ENCODE data around the gene LILRA6. TPM values are rescaled to one million over a fixed set of nuclear protein-coding genes. Genes with fewer than 3 reads are reported as not detected.
"Not testable (repeated sequence)": the region's sequence is repeated elsewhere in the genome, so short reads cannot be mapped to it uniquely, and the experiment has no call there.

LILRA6 gene
- total RNA-seq, 1 donor from 2014 or later: 1.5 TPM

DNA sequence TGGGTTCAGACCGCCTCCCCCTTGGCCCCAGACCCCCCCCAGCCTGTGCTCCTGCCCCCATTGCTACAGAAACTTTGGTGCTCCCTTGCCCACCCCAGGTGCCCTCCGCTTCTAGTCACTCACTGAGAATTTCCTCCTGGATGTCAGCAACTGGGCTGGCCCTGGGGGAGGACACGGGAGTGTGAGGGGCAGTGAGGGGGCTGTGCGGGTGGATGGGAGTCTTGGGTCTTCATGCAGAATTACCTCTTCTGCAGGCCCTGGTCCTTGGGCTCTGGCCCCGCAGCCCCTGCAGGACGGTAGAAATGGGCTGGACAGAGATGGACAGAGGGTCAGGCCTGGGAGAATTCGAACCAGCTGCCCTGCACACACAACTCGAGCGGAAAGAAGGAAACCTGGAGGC is 9.7 kb upstream of the LILRA6 start:
- H3K27me3 ChIP-seq: no peaks in the 10 kb centered on the region
- intact Hi-C loops (cut with DNase I): no loop called here
- no peaks in the 10 kb centered on the region for H3K9me3 ChIP-seq
- no peak for DNase-seq (ENCODE audit: extremely low spot score in 2 of 2)
- TF ChIP-seq POLR2A (IDR thresholded peaks at IDR 0.05) (no peak), POLR2AphosphoS5 (IDR thresholded peaks at IDR 0.05; ENCODE audit: insufficient read depth in 1 of 2, low read depth in 1 of 2) (no peak)
- TF ChIP-seq, protein P1, sequence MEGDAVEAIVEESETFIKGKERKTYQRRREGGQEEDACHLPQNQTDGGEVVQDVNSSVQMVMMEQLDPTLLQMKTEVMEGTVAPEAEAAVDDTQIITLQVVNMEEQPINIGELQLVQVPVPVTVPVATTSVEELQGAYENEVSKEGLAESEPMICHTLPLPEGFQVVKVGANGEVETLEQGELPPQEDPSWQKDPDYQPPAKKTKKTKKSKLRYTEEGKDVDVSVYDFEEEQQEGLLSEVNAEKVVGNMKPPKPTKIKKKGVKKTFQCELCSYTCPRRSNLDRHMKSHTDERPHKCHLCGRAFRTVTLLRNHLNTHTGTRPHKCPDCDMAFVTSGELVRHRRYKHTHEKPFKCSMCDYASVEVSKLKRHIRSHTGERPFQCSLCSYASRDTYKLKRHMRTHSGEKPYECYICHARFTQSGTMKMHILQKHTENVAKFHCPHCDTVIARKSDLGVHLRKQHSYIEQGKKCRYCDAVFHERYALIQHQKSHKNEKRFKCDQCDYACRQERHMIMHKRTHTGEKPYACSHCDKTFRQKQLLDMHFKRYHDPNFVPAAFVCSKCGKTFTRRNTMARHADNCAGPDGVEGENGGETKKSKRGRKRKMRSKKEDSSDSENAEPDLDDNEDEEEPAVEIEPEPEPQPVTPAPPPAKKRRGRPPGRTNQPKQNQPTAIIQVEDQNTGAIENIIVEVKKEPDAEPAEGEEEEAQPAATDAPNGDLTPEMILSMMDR (IDR thresholded peaks at IDR 0.05): no peak
- no peak overlapping the region for H3K27ac ChIP-seq
- no peaks in the 10 kb centered on the region for H3K4me1 ChIP-seq
- H3K4me3 ChIP-seq: no peak overlapping the region
- H3K36me3 ChIP-seq: no peaks in the 10 kb centered on the region

DNA sequence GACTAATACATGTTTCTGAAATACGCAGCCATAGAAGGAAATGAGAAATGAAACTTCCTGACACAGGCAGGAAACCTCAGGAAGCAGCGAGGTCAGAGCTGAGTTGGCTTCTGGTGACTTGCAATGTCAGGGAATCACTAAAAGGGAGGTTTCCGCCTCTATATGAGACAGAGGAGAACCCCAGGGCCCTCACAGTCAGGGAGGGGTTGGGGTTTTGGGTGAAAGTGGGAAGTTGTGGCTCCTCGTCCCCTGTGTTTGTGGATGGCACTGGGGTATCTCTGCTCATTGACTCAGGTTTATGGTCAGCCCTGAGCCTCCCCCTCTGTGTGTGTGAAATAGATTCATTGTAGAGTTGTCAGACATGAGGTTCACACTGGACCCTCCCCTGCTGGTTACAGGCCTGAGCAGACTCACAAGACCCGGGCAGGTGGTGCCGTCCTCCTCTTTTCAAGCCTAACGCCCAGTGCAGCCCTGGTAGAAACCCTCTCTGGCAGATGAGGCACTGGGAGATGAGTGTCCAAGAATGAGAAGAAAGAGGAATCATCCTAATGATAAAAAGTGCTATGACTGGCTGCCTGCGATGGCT is 5.5 kb upstream of the LILRA6 start:
- Histone ChIP-seq H3K36me3 (no peaks in the 10 kb centered on the region), H3K9me3 (no peaks in the 10 kb centered on the region), H3K27me3 (no peaks in the 10 kb centered on the region), H3K4me1 (no peaks in the 10 kb centered on the region), H3K27ac (no peak overlapping the region), H3K4me3 (no peak overlapping the region)
- DNase-seq (ENCODE audit: extremely low spot score in 2 of 2): peak in 1 of 2 donors; percentile 81
- intact Hi-C loops (cut with DNase I): no loop called here
- TF ChIP-seq POLR2A (IDR thresholded peaks at IDR 0.05) (no peak), POLR2AphosphoS5 (IDR thresholded peaks at IDR 0.05; ENCODE audit: insufficient read depth in 1 of 2, low read depth in 1 of 2) (no peak)
- TF ChIP-seq, protein P1 (IDR thresholded peaks at IDR 0.05): no peak

DNA sequence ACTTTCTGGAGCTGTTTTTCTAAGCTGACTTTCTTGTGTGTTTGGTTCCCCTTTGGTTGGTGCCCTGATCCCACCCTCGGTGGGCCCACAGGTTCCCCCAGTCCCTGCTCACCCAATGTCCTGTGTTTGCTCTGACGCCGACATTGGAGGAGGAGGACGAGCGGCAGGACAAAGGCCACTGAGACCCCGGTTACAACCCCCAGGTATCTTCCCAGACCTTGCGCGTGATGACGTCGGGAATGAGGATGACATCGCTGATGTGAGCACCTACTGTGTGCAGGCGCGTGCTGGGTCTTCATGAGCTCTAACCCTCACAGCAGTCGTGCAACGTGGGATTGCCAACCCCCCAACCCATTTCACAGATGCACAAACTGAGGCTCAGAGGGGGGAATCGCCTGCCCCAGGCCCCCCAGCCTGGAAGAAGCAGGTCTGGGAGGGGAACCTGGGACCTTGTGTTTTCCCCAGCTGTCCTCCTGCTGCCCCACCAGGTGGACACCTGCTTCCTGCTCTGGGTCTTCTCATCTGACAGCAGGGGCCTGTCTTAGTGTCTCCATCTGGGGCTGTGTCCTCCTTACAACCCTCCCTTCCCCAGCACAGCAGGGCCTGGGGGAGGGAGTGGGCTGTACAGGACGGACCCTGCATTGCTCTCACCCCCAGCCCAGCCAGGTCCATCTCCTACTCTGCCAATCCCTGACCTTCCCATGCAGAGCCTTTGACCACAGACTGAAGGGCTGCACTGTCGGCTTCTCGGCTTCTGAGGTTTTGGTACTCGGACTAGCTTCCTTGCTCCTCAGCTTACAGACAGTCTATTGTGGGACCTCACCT is 4.7 kb upstream of the LILRA6 start:
- intact Hi-C loops (cut with DNase I): no loop called here
- DNase-seq (ENCODE audit: extremely low spot score in 2 of 2): peak in 1 of 2 donors; percentile 69

DNA sequence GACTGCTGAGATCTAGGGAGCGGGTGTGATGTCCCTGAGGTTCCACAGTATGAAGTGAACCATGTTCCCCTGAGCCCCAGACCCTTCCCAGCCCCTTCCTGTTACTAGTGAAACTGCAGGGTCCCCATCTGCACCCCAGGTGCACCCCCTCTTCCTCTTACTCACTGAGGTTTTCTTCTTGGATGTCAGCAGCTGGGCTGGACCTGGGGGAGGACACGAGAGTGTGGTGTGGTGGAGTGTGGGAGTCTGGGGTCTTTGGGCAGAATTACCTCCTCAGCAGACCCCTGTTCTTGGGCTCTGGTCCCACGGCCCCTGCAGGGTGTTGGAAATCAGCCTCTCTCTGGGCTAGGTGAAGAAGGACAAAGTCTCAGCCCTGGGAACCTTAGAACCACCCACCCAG is 3.3 kb upstream of the LILRA6 start:
- Histone ChIP-seq H3K27ac (no peak overlapping the region), H3K4me3 (no peak overlapping the region), H3K27me3 (no peaks in the 10 kb centered on the region), H3K9me3 (no peaks in the 10 kb centered on the region), H3K36me3 (no peaks in the 10 kb centered on the region), H3K4me1 (no peaks in the 10 kb centered on the region)
- DNase-seq (ENCODE audit: extremely low spot score in 2 of 2): peak in 1 of 2 donors; percentile 42
- intact Hi-C loops (cut with DNase I): no loop called here
- no peak for TF ChIP-seq POLR2AphosphoS5 (IDR thresholded peaks at IDR 0.05; ENCODE audit: insufficient read depth in 1 of 2, low read depth in 1 of 2)
- TF ChIP-seq, protein P1 (IDR thresholded peaks at IDR 0.05): no peak
- no peak for TF ChIP-seq POLR2A (IDR thresholded peaks at IDR 0.05)

More for the DNA sequence above, 4.7 kb upstream of the LILRA6 start:
- Histone ChIP-seq H3K4me3 (no peak overlapping the region), H3K4me1 (no peaks in the 10 kb centered on the region), H3K27me3 (no peaks in the 10 kb centered on the region), H3K9me3 (no peaks in the 10 kb centered on the region), H3K36me3 (no peaks in the 10 kb centered on the region), H3K27ac (no peak overlapping the region)
- TF ChIP-seq POLR2A (IDR thresholded peaks at IDR 0.05): no peak
- TF ChIP-seq POLR2AphosphoS5 (IDR thresholded peaks at IDR 0.05; ENCODE audit: insufficient read depth in 1 of 2, low read depth in 1 of 2): no peak
- TF ChIP-seq, protein P1 (IDR thresholded peaks at IDR 0.05): no peak

DNA sequence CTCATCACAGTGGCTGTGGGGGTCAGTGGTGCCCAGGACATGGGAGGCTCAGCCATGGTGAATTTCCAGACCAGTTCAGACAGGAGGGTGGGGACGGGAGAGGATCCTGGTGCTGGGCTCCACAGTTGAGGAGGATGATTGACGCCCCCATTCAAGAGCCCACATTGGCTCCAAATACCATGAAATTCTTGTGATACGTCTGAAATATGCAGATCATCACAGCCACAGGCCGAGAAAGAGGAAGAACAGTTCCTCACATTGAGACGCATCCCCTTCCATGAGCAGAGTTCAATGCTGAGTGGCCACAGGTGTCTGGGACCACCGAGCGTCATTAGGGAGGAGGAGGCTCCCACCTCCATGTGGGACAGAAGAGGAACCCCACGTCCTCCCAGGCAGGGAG is 1.2 kb upstream of the LILRA6 start:
- H3K27ac ChIP-seq; H3K27me3 ChIP-seq; intact Hi-C loops (cut with DNase I); H3K4me3 ChIP-seq; H3K36me3 ChIP-seq; DNase-seq (ENCODE audit: extremely low spot score in 2 of 2); H3K9me3 ChIP-seq; H3K4me1 ChIP-seq: not testable (repeated sequence)

DNA sequence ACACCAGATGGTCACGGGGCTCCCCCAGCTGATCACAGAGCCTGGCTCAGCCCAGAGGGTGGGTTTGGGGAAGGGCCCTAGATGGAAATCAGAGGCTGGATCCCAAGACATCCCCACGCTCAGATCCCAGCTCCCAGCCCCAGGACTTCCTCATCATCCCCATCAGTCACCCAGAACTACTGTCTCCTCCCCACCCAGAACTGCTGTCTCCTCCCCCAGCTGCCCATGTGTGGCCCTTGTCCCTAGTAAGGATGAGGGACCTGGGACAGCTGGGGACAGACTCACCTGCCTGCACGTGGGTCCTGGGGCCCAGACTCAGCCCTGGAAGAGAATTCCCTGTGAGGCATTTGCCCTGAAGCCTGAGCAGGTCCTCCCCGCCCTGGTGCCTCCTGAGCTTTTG is 356 bp downstream of the LILRA6 start:
- H3K27ac ChIP-seq; intact Hi-C loops (cut with DNase I); H3K36me3 ChIP-seq; DNase-seq (ENCODE audit: extremely low spot score in 2 of 2); H3K4me3 ChIP-seq; H3K27me3 ChIP-seq; H3K9me3 ChIP-seq; H3K4me1 ChIP-seq: not testable (repeated sequence)

DNA sequence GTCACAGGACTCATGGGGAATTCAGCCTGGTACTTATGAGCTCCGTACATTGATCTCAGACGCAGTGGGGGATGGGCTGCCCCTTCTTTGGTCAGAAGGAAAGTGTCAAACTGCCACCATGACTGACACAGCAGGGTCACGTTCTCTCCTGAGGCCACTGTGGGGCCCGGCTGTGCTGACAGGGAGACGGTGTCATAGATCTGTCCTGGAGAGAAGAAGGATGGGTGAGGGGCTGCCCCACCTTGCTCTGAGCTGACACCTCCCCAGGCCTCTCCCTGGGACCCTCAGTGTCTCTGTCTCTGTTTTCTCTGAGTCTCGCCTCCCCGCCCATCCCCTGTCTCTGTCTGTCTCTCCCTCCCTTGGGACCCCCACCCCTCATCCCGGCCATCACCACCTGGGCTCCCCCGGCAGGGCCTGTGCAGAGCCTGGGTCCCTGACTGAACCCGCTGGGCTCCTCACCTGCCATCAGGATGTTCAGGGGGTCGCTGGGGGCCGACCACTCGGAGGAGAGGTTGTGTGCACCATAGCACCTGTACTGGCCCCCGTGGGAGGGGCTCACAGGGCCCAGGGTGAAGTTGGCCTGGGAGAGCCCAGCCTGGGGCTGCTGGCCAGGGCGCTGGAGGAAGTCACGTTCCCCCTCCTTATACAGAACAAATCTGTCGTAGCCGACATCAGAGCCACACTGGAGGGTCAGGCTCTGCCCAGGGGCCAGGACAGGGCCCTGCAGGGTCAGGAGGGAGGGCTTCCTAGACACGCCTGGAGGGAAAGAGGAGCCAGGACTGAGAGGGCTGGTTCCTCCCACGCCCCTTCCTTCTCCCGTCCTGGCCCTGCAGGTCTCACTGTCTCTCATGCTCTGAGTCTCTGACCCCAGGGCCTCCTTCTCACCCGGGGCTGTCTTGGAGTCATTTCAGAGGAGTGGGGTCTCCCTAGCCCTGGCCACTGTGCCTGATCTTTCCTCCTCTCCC is 1.9 kb downstream of the LILRA6 start:
- H3K27me3 ChIP-seq; H3K36me3 ChIP-seq; H3K27ac ChIP-seq; H3K4me1 ChIP-seq; H3K9me3 ChIP-seq; H3K4me3 ChIP-seq; intact Hi-C loops (cut with DNase I): not testable (repeated sequence)
- peak in 1 of 2 donors; percentile 40 for DNase-seq (ENCODE audit: extremely low spot score in 2 of 2)

All from vagina (tissue), 2 donors.